BE2C (cell line): Measurements from ENCODE around the gene SORBS1.

Experiments
- DNase-seq: peaks from one replicate; pipeline ENCODE4 v3.0.0-alpha.2; 2020
- H3K27me3 ChIP-seq: fragments of 250-450 bp; sonication (Bioruptor Pico); 2 replicates; pipeline ENCODE4 v1.5.1; 2020; ENCODE audit warnings: mild to moderate bottlenecking
- H3K36me3 ChIP-seq: fragments of 250-450 bp; sonication (Bioruptor Pico); 2 replicates; pipeline ENCODE4 v1.5.1; 2020; ENCODE audit warnings: mild to moderate bottlenecking
- H3K4me1 ChIP-seq: fragments of 250-450 bp; sonication (Bioruptor Pico); 2 replicates; pipeline ENCODE4 v1.5.1; 2020
- H3K4me3 ChIP-seq: 2 replicates; pipeline ENCODE4 v1.5.1; 2011; ENCODE audit warnings: low read depth, low read length
- H3K9me3 ChIP-seq: fragments of 250-450 bp; sonication (Bioruptor Pico); 2 replicates; pipeline ENCODE4 v1.5.1; 2020
- TF ChIP-seq, protein P1 (sequence below): IDR thresholded peaks from 2 replicates; pipeline ENCODE4 v1.5.1; 2012; ENCODE audit warnings: mild to moderate bottlenecking, low read depth, low read length

SORBS1 gene

DNA sequence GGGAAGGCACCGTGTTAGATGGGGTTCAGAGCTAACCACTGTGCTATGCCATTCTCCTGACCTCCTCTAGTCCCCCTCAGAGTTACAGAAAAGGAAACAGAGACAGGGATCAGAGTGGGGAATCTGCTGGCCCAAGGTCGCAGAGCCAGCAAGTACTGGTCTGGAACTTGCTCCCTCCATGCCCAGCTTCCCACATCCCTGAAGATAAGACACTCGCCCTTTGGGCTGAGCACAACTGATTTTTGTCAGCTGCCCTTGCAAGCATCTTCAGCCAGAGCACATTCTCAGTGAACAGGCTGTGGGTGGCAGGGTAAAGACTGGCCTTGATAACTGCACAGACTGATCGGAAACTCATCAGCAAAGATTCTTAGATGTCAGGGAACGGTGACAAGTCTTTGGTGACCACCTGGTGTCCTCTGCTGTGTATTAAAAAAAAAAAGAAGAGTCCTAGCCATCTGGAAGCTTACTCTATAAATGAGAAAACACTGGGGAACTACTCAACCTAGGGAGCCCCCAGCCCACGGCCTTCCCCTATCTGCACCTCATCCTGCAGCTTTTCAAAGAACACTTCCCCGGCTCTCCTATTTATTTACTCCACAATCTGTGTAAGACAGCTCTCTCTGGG is 1.3 kb upstream of the SORBS1 start:
- no peaks in the 10 kb centered on the region for H3K9me3 ChIP-seq
- no peak overlapping the region for H3K4me3 ChIP-seq
- H3K4me1 ChIP-seq: no peaks in the 10 kb centered on the region; the same call in 1 of the 2 replicates
- TF ChIP-seq, protein P1, sequence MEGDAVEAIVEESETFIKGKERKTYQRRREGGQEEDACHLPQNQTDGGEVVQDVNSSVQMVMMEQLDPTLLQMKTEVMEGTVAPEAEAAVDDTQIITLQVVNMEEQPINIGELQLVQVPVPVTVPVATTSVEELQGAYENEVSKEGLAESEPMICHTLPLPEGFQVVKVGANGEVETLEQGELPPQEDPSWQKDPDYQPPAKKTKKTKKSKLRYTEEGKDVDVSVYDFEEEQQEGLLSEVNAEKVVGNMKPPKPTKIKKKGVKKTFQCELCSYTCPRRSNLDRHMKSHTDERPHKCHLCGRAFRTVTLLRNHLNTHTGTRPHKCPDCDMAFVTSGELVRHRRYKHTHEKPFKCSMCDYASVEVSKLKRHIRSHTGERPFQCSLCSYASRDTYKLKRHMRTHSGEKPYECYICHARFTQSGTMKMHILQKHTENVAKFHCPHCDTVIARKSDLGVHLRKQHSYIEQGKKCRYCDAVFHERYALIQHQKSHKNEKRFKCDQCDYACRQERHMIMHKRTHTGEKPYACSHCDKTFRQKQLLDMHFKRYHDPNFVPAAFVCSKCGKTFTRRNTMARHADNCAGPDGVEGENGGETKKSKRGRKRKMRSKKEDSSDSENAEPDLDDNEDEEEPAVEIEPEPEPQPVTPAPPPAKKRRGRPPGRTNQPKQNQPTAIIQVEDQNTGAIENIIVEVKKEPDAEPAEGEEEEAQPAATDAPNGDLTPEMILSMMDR: no peak
- DNase-seq: no peak
- no peaks in the 10 kb centered on the region for H3K36me3 ChIP-seq
- H3K27me3 ChIP-seq: peaks cover 28% of the 10 kb centered on the region

DNA sequence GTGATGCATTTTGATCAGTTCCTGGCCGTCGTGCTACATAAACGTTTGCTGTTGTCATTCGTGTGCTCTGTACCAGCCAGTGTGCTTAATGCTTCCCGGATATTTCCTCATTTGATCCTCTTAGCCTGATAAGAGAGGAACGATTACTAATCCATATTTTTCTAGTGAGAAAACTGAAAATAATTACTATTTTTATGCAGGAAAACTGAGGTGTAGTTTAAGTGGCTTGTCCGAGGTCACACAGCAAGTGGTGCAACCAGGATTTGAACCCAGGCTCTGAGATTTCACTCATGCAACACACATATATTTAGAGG is 650 bp upstream of the SORBS1 start:
- TF ChIP-seq, protein P1: no peak
- Histone ChIP-seq H3K9me3 (no peaks in the 10 kb centered on the region), H3K4me3 (no peak overlapping the region), H3K4me1 (no peaks in the 10 kb centered on the region; the same call in 1 of the 2 replicates), H3K27me3 (peaks cover 28% of the 10 kb centered on the region), H3K36me3 (no peaks in the 10 kb centered on the region)
- no peak for DNase-seq

DNA sequence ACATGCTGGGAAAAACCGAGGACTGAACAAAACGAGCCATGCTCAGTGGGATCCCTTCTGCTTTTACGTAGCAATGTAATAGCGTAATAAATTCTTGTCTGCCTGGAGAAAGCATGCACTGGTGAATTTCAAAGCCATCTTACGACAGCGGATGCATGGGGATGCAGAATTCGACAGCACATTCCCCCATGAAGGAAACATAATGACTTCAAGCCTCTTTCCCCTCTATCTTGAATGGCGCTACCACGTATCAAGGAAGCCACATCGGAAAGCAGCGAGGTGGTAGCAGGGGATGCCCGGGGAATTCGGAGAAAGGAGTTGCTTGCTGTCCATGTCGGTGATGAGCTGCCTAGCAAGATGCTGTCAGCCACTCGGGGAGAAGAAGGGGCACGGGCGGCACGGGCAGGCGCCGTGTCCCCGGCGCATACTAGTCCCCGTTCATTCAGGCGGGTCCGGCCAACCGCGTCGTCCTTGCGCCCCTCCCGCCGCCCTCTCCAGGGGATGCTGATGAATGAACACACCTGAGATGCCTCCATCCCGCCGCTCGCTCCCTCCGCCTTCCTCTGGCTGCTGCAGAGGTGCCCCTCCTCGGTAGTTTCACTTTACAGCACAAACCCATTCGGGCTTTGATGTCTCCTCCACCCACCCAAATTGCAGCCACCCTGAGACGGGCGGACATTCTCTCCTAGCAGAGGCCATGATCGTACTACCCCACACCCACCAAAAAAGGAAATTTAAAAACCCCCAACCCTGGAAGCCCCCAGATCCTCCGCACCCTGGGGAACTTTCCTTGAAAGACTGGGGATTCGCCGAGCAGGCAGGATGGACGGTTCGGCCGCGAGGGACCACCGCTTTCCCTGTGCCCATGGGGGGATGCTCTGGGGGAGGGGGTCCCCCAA is 644 bp downstream of the SORBS1 start:
- peak; percentile 10 for DNase-seq
- H3K36me3 ChIP-seq: no peaks in the 10 kb centered on the region
- peak overlapping the region; percentile 62 for H3K4me3 ChIP-seq
- H3K9me3 ChIP-seq: no peaks in the 10 kb centered on the region
- no peaks in the 10 kb centered on the region; the same call in 1 of the 2 replicates for H3K4me1 ChIP-seq
- H3K27me3 ChIP-seq: peaks cover 28% of the 10 kb centered on the region
- TF ChIP-seq, protein P1: no peak

DNA sequence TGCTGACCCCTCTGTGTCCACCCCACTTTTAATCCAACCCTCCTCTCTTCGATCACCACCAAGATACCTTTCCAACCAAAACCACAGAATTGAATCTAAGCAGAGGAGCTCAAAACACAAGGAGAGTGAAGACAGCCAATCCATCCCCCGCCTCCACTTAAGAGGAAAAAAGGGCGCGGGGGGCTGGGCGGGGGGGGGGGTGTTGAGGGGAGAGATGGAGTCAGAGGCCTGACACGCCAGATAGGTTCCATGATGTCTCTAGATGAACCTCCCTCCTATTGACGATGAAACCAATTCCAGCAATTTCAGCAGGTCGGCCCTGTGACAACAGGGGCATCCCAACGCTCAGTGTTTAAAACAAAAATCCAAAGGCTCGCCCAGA is 1.3 kb downstream of the SORBS1 start:
- no peaks in the 10 kb centered on the region for H3K36me3 ChIP-seq
- no peaks in the 10 kb centered on the region for H3K9me3 ChIP-seq
- no peaks in the 10 kb centered on the region; the same call in 1 of the 2 replicates for H3K4me1 ChIP-seq
- TF ChIP-seq, protein P1: no peak
- H3K27me3 ChIP-seq: peaks cover 28% of the 10 kb centered on the region
- H3K4me3 ChIP-seq: peak overlapping the region; percentile 62
- DNase-seq: no peak

DNA sequence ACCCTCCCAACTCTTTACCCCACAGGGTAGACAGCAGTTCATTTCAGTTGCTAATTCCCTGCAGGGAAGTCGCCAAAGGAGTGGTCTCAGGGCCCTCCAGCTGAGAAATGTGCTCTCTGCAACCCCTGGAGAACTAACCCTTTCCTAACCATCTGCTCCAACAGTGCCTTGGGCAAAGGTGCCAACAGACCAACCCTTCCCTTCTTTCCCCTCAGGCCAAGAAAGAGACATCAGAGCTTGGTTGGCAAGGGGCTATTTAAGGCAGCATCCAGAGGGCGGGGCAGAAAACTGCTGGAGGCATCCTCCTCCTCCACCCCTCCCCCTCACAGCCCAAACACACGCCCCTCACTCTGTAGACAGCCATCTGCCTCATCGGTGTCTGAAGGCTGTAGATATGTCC is 1.7 kb downstream of the SORBS1 start:
- DNase-seq: no peak
- no peak overlapping the region for H3K4me3 ChIP-seq
- H3K4me1 ChIP-seq: no peaks in the 10 kb centered on the region; the same call in 1 of the 2 replicates
- H3K9me3 ChIP-seq: no peaks in the 10 kb centered on the region
- peaks cover 28% of the 10 kb centered on the region for H3K27me3 ChIP-seq
- H3K36me3 ChIP-seq: no peaks in the 10 kb centered on the region
- TF ChIP-seq, protein P1: no peak
